ENCODE data around the gene NFIC.

- TF ChIP-seq CTCF (IDR thresholded peaks at IDR 0.05) = no peak
- TF ChIP-seq POLR2AphosphoS5 (IDR thresholded peaks at IDR 0.05) = no peak
- TF ChIP-seq POLR2A (IDR thresholded peaks at IDR 0.05; ENCODE audit: low read depth) = no peak
These were observed 138.4 kb downstream of the NFIC start for GRCh38 chr19:3504735-3505134.
